Stimulated activated CD4-positive, alpha-beta T cell treated with anti-CD3 and anti-CD28 coated beads, Interleukin-12 subunit alpha, Interleukin-12 subunit beta, amount 100 ng/mL, for 24 hours (primary cell): ENCODE results near the gene AGR3.

Source experiments
- DNase-seq, 2 experiments: peaks; one replicate each; pipeline ENCODE4 v3.0.0-alpha.2; 2020; ENCODE audit warnings: low read depth in 2 of 2

The AGR3 gene

DNA sequence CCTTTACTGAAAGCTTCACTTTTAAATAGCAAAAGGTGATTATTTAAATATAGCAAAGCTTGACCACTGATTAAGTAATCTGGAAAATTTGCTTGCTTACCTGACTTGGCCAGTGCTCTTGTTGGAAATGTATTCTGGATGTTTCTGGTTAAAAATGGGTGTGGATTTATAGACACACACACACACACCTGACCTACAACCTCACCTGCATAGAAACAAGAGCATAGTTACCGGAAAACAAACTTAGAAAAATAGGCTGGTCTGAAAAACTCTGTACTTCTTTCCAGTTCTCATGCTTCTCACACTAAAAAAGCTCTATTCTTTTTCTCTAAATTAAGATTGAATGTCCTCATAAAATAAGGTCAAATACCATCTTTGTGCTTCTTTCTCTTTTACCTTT, at the start of gene AGR3:
TSS of gene AGR3 (minus strand) at position 140 of the 400 bp plus-strand sequence. CDS start 3,365 bp downstream, outside the sequence.
- DNase-seq = no peak

DNA sequence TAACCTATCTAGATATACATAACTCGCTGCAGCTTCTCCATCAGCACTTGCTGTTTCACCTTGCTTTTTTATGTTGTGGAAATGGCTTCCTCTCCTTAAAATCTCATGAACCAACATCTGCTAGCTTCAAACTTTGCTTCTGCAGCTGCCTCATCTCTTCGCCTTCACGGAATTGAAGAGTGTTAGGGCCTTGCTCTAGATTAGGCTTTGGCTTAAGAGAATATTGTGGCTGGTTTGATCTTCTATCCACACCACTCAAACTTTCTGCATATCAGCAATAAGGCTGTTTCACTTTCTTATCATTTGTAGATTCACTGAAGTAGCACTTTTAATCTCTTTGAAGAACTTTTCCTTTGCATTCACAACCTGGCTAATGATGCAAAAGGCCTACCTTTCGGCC, 49.2 kb upstream of the AGR3 start:
- DNase-seq = no peak

DNA sequence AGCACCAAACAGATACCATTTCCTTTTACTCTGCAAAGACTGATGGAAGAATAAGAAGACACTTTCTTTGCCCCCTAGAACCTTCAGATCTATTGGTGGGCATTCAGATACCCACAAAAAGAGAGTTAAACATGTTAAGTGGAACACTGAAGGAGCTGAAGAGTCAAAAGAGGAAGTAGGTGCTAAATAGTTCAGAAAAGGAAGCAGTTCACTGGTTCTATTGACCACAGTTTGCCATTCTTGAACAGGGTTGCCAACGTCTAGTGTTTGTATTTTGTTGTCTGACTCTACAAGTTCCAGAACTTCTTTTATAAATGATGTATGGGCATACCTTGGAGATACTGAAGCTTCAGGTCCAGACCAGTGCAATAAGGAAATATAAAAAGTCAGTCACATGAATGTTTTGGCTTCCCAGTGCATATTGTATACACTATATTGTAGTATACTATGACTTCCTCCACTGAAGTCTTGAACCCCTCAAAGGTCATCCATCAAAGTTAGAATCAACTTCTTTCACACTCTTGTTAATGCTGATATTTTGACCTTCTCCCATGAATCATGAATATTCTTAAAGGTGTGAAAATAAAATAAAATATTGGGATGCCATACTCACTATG, 47.5 kb upstream of the AGR3 start:
- DNase-seq = no peak

DNA sequence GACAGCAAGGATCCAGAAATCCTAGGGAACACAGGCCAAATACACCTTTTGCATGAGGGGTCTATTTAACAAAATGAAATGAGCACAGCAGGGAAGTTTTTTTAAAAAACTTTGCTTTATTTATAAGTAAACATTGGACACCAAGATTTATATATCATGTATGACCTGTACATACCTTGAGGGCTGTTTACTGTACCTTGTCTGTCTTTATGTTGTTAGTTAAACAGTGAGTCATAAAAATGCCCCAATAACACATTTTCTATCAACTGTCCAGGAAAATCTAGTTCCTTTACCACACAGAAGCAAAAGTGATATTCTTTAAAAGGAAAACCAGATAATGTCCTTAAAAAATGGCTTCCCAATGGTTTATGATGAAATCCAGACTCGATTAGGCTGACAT, 45.1 kb upstream of the AGR3 start:
- DNase-seq = no peak

DNA sequence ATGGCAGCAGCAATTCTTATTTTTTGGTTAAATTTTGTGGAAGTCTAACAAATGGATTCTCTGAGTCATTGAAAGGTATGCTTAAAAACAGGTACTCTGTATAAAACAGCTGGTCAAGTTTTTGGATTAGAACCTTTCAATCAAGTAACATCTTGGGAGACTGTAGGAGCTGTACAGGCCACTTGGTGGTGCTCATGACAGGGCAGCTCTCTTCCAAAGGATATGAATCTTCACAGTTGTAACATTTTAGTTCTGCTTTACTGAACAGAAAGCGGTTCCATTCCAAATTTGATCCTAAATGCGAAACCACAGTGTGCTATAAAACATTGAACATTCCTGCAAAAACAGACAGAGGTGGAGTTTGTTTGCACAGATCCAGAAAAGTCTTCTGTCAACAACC, 44.5 kb upstream of the AGR3 start:
- no peak for DNase-seq

DNA sequence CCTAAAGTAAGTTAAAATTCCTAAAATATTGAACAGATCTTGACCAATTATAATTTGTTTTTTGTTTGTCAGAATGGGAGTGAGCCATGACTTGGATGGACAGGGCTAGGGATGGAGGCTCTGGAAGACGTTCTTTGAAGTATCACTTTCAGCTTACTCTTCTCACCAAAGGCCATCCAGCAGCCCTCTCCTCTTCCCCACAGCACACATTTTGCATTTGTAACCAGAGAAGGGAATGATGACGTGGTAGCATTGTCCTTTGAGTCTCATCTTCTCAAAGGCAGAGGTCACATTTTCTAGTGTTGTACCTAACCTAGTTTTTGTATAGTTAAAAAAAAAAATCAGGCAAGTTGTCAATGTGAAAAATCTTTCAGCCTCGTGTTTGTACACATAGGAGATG, 43.8 kb upstream of the AGR3 start:
- DNase-seq = no peak

DNA sequence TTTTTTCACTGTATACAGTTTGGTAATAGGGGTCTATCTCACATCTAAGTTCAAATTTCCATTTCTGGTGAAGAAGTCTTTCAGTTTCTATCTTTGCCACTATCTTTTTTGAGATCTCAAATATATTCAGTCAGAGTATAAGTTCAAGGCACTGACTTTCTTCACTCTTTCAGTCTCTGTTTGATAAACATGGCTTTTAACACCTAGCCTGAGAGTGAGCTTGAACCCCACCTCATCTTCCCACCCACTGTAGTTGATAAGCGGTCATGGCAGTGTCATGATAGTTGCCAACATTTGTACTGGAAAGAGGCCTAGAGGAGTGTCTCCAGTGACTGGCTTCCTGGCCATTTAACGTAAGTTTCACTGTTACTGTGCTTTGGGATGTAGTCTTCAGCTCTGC, 41.2 kb upstream of the AGR3 start:
- no peak for DNase-seq

DNA sequence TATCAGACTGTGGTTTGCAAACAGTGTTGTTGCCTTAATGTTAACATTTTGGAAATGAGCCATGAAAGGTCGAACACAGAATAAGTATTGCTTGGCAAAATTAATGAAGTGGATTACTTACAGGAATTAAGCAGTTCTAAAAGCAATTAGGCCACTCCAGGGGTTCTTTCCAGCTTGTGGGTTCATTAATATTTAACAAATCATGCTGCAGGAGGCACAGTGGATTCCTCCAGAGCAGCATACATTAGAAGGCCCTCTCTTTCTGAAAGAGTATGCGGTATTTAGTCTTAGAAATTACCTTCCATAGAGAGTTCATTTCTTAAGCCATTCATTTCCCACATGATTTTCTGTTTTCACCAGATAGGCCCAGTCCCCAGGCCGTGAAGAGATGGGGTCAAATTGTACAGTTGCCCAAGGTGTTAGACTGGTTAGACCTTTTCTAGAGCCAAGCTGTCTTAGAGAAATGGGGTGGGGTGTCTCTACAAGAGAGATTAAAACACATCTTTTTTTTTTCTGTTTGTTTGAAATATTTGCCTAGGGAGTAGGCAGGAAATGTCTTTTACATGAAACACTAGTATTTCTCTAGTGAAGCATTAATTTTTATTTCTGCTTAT, 40.0 kb upstream of the AGR3 start:
- no peak for DNase-seq

DNA sequence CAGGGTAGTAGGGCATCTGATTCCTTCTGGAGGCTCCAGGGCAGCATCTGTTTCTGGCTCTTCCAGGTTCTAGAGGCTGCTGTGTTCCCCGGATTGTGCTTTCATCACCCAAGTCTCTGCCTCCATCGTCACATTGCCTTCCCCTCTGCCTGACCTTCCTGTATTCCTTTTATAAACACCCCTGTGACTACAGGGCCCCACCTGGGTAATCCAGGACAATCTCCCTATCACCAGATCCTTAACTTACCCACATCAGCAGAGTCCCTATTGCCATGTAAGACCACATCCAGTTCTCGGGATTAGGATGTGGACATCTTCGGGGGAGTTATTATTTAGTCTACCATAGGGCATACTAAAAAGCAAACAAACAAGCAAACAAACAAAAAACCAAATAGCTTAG, 39.4 kb upstream of the AGR3 start:
- no peak for DNase-seq

DNA sequence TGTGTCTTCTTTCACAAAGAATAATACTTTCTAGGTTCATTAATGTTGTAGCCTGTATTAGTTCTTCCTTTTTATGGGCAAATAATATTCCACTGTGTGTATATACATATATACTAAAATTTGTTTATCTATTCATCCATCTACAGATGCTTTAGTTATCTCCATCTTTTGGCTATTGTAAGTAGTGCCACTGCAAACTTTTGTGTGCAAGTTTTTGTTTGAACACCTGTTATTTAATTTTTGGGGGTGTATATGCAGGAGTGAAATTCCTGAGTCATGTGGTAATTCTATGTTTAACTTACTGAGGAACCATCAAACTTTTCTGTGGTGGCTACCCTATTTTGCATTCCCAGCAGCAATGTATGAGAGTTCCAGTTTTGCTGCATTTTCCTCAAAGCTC, 37.7 kb upstream of the AGR3 start:
- DNase-seq = no peak

DNA sequence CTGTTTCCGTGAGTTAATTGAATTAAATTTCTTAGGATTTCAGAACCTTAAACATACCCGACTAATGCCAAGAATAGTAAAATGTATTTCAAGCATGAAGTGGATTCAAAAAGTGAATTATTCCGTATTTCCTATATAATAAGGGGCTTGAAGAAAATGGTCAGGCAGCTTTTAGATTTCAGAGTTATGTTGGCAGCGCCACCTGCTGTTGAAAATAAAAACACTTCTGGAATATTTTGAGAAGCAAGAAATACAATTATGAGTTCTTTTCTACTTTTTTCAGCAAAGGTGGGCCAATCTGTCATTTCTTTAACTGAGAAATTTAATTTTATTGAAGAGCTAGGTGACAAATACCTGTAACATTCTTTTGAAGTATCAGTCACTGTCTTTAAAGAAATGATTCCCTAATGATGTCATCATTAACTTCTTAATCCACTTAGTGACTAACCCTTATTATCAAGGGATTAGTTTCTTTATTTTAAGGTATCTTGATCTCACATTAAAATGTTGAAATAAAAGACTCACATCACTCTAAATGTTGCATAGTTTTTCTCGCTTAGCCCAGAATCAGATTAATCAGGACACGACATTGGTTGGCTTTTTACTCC, 36.6 kb upstream of the AGR3 start:
- DNase-seq = no peak

DNA sequence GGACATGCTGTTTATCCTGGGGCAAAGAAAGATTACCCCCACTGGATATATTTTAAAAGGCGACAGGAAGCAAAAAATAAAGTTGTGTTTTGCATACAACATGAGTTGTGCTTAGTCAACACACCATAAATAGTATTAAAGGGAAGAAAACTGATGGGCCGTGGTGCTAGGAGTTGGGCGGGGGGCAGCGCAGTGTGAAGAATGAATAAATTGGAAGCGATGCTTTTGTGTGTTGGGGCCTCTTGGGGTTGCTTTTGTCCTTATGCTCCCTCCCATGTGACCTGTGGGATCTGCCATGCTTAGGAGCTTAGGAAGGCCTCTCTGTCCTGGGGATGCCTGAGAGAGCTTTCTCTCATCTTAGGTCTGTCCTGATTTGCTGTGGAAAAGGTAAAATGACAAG, 35.0 kb upstream of the AGR3 start:
- DNase-seq = no peak

DNA sequence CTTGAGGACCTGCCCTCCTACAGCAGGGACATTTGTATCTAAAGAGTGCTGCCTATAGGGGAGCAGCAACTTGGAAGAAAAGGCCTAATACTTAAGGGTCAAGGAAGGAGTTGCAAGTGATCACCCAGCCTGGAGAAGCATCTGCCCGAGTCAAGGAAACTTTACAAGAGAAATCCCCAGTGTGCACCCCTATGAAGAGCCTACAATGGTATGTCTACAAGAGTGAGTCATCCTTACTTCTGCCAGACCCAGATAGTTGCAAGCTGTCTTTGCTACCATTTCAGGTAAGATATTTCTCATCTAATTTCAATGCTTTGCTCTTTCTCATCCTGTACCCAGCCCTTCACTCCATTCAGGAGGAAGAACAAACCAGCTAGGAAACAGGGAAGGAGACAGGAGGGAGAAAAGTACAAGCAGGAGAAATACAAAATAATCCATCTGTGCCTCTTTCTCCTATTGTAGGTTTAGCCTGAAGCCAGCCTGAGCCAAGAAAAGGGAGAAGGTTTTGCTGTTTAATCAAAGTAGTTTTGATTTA, 34.4 kb upstream of the AGR3 start:
- DNase-seq = no peak

DNA sequence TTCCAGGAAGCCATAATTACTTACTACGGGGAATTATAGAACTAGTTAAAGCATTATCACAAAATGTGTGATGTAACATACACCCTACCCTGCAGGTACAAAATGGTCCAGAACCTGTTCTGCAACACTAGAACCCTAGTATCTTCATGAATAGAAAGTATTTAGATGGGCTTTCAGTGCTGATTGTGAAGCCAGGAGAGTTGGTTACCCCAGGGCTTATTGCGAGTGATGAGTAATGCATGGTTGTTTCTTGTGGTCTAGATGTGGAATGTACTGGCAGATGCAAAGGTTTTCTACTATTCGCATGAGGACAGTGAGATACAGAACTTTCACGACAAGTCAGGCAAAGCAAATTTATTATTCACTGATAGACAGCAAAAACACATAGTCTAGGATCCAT, 33.6 kb upstream of the AGR3 start:
- DNase-seq = no peak

DNA sequence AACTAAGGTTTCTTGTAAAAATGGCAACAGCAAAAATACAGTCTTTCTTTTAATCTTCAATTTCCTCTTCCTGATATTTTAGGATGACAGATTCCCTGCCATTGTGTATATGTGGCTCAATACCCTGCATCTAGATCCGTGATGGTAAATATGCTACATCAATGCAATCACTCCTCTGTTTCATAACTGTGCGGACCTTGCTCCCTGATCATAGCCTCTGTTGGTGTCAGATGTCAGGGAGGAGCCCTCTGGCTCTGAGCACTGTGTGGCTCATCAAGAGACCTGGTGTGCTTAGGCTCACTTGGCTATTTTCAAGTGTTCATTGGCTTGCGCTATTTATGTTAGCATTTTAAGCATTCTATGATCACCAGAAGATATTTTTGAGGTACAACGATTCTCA, 33.0 kb upstream of the AGR3 start:
- no peak for DNase-seq

DNA sequence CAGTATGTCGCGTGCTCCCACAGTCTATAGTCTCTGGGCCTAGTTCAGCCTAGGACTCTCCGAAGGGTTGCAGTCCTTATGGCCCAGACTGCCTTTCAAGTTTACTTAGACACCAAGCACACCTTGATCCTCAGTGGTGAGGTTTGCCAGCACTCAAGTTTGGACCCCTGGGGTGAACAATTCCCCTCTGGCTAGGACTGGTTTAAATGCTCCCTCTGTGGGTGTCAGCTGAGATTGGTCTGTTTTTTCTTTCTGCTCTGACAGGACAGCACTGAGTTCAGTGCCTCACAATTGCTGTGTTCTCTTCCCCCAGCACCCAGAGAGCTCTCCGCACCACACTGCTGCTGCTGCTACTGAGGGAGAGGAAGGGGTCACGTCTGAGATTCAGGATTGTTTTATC, 31.9 kb upstream of the AGR3 start:
- no peak for DNase-seq

DNA sequence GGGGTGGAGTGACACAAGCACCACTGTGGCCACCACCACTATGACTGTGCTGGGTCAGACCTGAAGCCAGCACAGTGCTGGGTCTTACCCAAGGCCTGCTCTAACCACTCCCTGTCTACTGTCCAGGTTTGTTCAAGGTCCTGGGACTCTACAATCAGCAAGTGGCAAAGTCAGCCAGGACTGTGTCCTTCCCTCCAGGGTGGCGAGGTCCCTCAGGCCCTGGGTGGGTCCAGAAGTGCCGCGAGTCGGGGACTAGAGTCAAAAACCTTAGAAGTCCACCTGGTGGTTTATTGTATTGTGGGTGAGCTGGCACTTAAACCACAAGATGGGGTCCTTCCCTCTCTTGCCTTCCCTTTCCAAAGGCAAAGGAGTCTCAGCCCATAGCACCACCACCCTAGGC, 30.8 kb upstream of the AGR3 start:
- DNase-seq = no peak

DNA sequence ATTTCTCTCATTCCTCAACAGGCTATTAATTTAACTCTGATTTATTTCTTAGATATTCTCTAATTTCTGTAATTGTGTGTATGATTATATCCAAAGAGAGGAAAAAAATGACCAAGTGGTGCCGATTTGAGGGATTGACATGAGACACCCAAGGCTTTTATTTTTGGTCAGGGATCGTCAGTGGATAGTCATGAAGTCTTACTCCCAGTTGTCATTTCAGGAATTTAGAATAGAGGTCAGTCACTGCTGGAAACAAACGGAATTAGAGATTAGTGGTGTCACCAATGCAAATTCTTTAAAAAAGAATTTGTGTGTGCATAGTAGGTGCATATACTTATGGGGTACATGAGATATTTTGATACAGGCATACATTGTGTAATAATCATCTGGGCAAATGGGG, 26.8 kb upstream of the AGR3 start:
- no peak for DNase-seq

DNA sequence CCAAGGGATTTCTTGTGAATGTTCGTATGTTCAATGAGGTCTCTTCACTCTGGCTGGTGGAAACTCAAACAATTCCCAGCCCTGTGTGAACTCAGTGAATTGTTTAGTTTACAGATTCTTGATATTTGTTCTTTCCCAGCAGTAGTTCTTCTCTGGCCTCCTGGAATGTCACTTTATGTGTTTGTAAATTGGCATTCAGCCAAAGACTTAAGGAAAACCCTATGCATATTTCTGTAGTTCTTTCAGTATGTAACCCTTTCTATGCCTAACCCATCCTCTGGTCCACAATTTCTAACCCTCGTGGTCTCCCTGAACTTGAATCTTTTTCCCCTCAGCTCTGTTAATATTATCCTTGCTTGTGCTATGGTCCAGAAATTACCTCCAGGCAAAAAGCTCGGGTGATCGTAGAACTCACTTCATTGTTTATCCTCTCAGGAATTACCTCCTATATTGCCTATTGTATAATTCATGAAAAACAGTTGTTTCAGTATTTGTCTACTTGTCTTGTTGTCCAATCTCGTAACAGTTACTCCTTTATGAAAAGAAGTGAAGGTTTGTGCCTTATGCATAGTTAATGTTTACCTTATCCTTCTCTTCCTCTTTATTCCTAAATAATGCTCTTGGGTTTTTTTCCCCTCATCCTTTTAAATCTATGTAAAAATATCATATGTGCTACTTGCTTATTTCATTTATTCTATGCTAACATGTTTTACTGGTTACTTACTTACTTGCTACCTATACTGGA, 23.7 kb upstream of the AGR3 start:
- no peak for DNase-seq

DNA sequence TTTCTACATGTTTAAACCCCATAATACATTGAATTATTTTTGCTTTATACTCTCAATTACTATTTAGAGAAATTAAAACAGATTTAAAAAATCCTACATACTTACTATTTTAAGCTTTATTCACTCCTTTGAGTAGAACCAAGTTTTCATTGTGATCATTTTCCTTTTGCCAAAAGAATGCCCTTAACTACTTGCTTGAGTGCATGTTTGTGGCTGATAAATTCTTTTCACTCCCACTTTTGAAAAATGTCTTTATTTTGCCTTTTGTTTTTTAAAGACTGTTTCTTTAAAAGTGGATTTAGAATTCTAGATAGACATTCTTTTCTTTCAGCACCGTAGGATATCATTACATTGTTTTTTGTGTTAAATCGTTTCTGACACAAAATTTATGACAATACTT, 22.3 kb upstream of the AGR3 start:
- no peak for DNase-seq

DNA sequence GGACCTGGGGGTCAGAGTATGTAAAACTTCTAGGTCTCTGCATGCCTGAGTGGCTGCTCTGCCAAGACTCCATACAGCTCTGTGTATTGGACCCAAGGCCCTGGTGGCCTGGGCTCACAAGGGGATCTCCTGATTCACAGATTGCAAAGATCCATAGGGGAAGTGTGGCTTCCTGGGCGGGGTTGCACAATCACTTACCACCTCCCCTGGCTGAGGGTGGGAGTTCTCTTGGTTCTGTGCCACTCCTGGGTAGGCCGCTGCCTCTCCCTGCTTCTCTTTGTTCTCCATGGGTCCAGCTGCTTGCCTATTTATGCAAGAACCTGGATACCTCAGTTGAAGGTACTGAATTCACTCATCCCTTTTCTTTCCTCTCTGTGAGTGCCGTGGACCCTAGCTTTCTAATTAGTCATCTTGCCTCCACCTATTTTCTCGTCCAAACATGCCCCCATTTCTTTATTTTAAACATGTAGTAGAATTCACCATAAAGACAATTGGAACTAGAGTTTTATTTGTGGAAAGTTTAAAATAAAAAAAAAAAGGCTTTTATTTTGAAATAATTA, 18.5 kb upstream of the AGR3 start:
- no peak for DNase-seq

DNA sequence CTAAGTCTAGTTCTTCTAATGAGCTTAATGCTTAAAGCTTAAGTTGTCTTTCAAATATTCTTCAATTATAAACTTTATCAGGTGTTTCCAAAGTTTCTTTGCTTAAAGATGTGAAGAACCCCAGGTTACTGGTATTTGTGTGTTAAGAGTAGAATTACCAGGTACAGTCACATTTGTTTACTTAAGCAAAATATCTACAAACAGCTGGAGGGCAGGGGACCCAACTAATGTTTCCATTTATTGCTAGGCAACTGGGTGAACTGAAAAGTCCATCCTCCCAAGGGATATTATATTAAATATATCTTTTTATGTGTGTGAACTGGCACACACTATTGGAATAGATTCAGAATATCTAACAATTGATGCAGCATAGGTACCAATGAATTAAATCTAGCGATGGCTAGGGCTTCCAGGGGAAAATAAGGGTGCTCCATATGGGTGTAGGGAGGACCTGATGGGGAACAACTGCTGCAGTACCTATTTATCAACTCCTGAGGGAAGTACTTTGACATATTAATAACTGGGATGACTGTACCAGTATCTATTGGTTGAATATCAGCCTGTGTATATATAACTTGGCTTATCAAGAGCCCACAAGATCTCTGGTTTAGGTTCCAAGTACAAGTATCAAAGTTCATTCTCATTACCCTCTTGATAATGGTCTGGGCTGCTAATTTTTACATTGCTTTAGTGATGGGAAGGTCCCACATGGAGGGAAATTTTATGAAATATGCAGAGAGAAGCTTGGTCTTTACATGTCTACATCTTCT, 10.3 kb upstream of the AGR3 start:
- no peak for DNase-seq
